NCI-H526 (cell line): ENCODE measurements around the gene ACKR2.
A peak's percentile ranks its signal among the peaks of the same experiment; 100 is the strongest.

Experiments used
- DNase-seq, 2 experiments: peaks; one replicate each; lab custom pipeline; 2025; lab: John Stamatoyannopoulos, UW

The ACKR2 gene

GRCh38 chr3:42829628-42830436, 20.6 kb downstream of the ACKR2 start:
- DNase-seq: no peak

- peak in 1 of 2 experiments; percentile 26 for DNase-seq
Observed at GRCh38 chr3:42830437-42831320, 21.4 kb downstream of the ACKR2 start.

GRCh38 chr3:42831321-42831713, 22.1 kb downstream of the ACKR2 start:
- peak; percentile 37 to 80 for DNase-seq

DNA sequence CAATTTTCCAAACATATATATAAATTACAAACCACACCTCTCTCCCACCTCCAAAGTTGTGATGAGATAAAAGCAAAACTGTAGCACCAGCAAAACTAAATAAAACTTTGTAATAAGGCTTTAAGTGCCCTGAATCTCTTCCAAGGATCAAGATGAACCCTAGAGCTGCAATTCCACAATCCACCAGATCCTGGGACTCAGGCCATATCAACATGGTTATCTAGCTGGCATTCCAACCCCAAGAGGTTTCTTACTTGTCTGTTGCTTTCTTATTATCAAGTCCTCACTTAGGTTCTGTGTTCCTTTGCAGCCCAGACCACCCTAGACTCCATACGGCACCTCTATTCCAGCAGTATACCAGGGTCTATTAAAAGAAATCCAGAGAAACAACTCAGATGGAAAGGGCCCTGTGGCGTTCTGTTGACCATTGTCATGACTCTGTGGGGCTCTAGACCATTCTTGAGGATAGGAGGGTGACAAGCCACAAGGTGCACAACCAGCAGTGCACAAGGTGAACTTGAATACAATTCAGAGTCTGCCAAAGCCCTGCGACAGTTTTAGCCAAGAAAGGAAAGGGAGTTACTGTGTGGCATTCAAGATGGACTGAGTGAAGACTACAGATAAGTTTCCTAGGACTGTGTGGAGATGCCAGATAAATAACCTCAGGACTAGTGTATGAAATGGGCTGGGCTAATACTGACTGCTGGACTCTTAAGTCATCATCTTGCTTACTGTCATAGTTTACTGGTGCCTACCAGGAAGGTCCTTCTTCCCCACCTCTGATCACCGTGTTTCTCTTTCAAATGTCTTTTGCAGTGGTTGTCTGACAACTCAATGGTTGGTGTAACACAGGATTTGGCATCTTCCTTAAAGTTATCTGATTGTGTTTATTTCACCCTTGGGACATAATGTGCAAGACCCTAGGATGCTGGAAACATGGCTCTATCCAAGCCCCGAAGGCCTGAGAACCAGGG, 27.2 kb downstream of the ACKR2 start:
- no peak for DNase-seq

- no peak for DNase-seq
Observed at GRCh38 chr3:42838571-42838970, 29.3 kb downstream of the ACKR2 start.

GRCh38 chr3:42839616-42840015, 30.4 kb downstream of the ACKR2 start:
- DNase-seq: peak; percentile 58 to 76

DNA sequence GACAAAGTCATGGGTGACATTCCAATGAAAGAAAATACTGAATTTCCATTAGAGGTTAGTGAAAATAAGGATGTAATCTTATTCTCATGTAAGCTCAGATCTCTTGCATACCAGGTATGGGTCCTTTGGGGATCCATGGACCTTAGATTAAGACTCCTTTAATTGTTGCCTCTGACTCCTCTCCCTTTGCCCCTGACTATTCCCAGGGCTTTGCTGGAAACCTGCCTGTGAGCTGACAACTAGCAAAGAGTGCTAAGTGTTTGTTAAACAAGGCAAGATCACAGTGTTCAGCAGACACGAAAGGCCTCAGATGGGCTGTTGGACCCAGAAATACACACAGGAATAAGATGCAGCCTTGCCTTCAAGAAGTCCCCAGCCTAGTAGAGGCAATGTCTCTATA, 32.1 kb downstream of the ACKR2 start:
- DNase-seq: no peak

GRCh38 chr3:42843713-42844411, 34.6 kb downstream of the ACKR2 start:
- no peak for DNase-seq

- DNase-seq: no peak
Observed at GRCh38 chr3:42844412-42844713, 35.1 kb downstream of the ACKR2 start.

GRCh38 chr3:42844815-42845214, 35.6 kb downstream of the ACKR2 start:
- no peak for DNase-seq

DNA sequence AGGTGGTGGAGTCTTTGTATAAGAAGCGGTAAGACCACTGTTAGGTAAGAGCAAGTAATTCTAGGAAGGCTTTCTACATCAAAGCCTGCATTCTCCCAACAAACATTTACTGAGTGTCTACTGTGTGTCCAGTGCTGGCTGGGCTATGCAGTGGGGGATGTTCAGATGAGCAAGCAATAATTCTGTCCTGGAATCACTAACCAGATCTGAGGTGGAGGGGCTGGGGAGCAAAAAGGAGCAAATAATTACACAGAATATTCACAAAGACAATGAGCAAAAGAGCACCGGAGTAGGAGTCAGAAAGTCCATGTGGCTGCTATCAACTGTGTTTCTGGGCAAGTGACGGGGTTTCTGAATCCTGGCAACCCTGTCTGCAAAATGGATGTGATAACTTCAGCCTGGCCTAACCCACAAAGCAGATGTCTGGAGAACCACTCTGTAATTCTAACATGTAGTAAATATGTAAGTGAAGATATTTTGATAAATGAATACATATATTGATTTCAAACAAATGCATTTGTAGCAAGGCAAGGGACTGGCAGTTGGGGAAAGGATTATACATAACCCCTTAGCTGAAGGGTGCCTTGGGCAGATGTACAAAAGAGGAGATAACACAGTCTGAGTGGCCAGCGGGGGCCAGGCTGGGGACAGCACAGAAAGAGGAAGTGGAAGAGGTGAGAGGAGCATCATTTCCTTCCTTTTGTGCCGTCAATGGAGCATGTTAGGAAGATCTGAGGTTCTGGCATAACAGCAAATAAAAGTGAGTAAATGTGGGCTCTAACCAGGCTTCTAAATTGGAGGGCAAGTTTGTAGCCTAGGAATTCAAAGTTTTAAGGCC, 37.7 kb downstream of the ACKR2 start:
- DNase-seq: no peak

DNA sequence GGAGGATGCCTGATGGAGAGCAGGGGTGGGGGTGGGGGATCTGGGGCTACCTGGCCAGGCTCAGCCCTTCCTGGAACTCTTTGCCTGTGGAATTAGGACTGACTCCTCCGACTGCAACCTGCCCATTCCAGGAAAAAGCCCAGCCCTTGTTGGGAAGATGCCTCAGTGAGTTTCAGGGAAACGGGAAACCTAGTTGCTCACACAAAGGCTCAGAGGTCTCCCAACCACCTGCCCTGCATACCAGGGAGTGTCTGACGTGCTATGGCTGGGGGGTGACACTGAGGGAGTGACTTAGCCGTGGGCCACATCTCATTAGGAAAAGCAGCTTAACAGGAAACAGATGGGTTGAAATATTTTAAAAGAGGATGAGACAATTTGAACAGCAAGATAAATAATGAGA, 38.5 kb downstream of the ACKR2 start:
- DNase-seq: no peak

GRCh38 chr3:42849017-42849416, 39.8 kb downstream of the ACKR2 start:
- no peak for DNase-seq

DNA sequence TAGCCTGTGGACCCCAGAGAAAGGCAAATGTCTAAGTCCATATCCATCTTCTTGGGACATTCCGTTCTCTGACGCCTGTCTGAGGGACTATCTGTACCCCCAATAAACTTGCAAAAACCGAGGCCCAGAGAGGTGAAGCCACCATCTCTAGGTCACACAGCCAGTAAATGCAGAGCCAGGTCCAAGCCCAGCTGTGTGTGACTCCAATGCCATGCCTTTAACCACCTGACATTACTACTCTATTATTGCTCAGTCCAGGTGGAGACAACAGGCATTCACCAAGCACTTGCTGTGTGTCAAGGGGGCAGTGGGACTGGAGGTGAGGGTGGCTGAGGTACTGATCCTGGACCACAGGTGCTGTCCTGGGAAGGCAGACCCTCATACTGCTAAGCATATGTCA, 41.0 kb downstream of the ACKR2 start:
- DNase-seq: no peak

- DNase-seq: no peak
Observed at GRCh38 chr3:42851228-42851834, 42.1 kb downstream of the ACKR2 start.

DNA sequence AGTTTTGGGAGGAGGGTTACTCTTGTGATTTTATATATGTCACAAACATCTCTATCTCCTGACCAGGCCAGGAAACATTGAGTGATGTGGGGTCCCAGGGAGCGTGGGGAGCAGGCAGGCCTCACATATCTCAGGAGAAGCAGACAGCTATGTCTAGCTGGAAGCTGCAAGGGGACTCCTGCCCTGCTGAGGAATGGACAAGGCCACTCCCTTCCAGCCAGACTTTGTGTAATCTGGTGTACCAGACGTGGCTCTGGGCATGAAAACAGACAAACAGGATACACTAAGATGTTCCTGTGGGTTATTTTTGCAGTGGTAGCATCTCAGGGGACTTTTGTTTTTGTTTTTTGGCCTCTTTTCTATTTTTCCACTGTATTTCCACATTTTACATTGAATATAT, 43.2 kb downstream of the ACKR2 start:
- DNase-seq: no peak

DNA sequence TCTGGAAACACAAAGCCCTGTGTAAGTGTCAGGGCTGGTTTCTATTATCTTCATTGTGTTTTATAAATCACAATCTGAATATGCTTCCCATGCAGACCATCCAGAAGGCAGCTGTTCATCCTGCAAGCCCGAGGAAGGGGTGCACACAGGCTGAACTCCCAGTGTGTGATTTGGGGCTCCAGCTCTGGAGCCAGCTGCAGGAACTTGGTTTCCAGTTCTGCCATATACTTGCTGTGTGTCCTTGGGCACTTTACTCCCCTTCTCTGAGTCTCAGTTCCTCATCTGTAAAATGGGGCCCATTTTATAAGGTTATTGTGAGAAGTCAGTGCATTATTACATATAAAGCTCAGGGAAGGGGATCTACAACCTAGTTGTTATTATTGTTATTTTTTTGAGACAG, 43.8 kb downstream of the ACKR2 start:
- no peak for DNase-seq

DNA sequence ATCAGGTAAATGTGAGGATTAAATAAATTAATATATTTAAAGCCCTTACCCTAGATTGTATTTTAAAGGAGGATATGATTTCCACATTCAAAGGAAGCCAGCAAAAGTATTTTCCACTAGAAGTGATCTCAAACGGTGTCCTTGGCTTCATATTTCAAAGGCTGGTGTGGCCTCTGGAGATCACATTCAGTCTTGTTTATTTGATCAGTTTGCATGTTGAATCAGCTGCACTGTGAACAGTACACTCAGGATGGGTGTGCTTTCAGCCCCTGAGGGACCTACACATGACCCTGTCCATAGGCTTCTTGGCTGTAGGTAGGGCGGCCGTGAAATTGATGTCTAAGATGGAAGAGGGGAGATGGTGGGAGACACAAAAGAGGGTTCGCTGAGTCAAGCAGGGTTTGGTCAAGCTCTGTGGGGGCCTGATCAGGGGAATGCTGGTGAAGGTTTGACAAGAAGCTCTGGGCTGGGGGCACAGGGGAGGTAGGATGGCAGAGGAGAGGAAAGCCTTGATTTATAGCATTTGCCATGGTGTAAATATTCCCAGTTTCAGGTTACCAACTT, 44.6 kb downstream of the ACKR2 start:
- peak in 1 of 2 experiments; percentile 26 for DNase-seq

- no peak for DNase-seq
Observed at GRCh38 chr3:42855219-42855546, 45.9 kb downstream of the ACKR2 start.
